HUDEP-2 (cell line): ENCODE results near the gene INPP4A.

ENCODE experiments used
- DNase-seq, 76 experiments: peaks; one replicate each; lab custom pipeline; 2025; ENCODE audit not compliant: unreplicated experiment in 76 of 76; lab: John Stamatoyannopoulos, UW

INPP4A gene

DNA sequence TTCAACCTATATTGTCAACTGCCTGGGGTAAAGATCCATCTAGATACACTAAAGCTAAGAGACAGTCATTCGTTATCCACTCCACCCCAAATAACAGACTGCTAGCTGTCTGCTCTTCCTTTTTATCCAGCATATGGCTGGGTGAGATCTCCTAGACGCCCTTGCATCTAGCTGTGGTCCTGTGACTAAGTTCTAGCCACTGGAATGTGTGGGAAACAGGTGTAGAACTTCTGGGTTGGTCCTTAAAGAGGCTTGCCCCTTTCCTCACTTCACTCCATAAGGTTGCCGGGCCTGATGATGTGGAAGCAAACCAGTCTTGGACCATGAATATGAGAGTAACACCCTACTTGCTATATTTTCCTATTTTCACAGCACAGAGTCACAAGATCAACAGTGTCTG lies 160.4 kb downstream of the INPP4A start:
- no peak for DNase-seq

DNA sequence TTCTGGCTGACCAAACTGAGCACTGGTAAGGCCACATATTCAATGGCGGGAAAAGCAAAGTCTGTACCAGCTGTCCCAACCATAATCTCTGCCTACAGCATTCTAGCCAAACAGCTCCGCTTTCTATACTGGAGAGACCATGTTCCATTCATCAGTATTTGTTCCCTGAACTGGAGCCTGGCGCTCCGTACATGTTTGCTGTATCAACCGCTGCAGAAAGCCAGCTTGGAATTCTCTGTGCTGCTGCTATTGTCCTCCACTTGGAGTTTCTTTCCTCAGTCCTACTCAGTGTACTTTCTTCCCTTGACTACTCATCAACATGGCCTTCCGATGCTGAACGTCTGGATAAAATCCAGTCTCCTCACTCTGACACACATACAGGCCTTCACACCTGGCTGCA lies 161.8 kb downstream of the INPP4A start:
- DNase-seq: no peak

GRCh38 chr2:98607104-98607503 lies 162.4 kb downstream of the INPP4A start:
- DNase-seq: no peak

- no peak for DNase-seq
Measured at GRCh38 chr2:98607741-98608115, 163.1 kb downstream of the INPP4A start.

DNA sequence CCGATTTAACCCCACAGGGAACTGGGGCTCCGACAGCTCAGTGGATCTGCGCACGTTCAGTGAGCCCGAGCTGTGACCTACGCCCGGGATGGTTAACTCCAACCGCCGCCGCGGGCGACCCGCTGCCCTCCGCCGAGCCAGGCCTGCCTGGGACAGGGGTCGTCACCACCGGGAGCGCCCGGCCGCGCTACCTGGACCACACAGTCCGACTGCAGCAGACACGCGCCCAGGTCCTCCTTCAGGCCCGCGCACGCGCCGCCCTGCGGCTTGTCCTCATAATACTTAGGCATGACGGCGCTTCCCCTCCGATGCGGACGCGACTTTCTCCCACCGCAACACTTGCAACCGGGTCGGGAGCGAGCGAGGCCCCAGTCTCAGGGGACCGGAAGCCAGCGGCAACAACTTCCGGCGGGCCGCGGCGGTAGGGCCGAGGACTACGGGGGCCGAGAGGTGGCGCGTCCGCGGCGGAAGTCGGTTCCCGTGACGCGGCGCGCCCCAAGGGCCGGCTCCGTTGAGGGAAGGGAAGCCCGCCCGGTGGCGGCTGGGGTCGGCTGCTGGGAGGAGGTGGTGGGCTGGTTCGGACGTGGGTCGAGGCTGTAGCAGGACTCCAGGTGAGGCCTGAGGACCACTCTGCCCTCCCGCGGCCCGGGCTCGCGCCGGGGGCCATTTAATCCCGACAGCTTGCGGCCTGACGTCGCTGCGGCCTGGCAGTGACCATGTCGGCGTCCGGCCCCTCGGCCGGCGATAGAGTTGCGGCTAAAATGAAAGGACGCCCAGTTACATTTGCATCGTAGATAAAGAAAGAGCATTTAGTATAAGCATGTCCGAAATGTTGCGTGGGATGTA lies 163.7 kb downstream of the INPP4A start, which contains the start of the genes COA5 and UNC50:
TSS of gene COA5 (minus strand) at position 397 of the 846 bp plus-strand sequence. CDS start at position 290, 107 bp downstream.
TSS of gene UNC50 (plus strand) at position 474 of the 846 bp plus-strand sequence. CDS start 1,171 bp downstream, outside the sequence.
- DNase-seq: peak in 73 of 76 experiments; percentile 20 to 85 (median 71)

GRCh38 chr2:98608962-98609604 lies 164.4 kb downstream of the INPP4A start:
- DNase-seq: no peak

- DNase-seq: no peak
Measured at GRCh38 chr2:98614024-98614739, 169.5 kb downstream of the INPP4A start.

- DNase-seq: no peak
Measured at GRCh38 chr2:98615481-98615880, 170.8 kb downstream of the INPP4A start.

GRCh38 chr2:98617149-98617548 lies 172.5 kb downstream of the INPP4A start:
- DNase-seq: no peak

- DNase-seq: no peak
Measured at GRCh38 chr2:98623657-98624056, 179.0 kb downstream of the INPP4A start.

- DNase-seq: no peak
Measured at GRCh38 chr2:98632351-98632750, 187.7 kb downstream of the INPP4A start.

DNA sequence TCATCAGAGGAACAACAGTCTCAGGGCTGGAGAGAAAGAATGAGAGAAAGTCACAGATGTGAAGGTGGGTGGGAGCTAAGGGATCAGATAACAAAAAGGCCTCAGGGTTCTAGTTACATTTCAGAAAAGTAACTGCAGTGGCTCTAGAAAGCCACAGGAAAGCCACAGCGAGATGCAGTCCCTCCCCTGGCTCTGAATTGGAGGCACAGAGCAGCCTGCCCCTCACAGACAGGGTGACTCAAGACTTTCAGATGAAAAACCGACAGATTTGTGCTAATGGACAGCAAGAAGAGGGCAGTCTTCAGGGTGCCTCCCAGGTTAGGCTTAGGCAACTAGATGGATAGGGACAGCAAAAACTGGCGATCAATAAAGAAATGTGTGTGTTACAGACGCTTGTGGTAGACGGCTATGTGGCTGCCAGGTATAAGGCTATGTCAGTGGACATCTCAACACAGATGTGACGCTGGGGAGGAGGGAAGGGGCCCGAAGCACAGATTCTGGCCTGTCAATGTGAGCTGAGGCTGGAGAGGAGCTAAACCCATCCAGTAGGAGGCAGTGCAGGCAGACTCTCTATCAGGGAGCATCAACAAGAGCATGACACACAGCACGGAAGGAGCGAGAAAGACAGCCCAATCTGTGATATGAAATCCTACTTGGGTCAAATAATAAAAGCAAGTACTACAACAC lies 189.9 kb downstream of the INPP4A start:
- peak in 8 of 76 experiments; percentile 4 to 28 (median 12) for DNase-seq

DNA sequence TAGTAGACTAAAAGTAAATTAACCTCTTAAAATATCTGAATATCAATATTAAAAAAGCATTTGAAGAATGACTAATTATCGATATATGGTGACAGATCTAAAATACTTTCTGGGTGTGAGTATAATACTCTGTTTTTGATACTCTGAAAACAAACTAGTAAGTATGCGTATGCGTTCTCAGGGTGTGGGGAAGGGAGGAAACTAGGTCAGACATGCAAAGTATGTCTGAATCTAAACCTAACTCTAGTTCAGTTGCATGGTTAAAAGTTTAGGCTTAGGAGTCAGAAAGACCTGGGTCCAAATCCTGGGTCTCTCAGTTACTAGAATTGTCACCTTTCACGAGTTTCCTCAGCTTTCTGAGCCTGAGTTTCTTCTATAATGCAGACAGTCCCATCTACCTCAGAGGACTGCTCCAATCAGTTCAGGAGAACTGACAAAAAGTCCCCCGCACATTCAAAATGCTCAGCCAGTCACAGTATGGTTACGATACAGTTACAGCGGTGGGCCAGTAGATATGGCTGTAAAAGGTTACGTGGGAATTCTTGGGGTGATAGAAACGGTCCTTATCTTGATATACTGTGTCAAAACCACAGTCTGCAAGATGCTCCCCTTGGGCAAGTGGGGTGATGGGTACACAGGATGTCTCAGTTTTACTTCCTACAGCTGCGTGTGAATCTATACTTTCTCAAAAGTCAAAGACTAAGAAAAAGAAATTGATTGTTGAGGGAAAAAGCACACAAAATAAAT lies 192.9 kb downstream of the INPP4A start:
- DNase-seq: no peak

DNA sequence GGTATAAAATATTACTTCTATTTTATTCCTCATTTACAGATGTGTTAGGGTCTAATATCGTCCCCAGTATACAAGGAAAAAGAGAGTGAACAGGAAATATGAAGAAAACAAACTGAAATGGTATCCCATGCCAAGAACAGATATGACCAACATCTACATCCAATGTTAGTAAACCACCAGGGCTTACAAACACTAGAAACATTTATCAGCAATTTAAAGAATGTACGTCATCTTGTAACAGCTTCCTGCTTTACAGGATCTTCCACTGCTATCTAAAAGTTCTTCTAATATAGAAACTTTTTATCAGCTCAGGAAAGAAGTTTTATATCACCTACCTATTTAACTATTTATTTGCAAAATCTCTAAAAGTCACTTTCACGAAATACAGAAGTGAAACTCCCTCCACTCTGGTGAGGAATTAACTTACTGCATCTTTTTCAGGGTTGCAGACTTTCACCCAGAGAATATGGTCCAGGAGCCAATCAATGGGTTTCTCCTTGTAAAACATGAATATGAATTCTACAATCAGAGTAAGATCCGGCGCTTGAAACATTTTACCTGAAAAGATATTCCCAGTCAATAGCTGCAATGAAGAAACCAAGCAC lies 198.9 kb downstream of the INPP4A start:
- DNase-seq: no peak
